ENCODE data around the gene ZNF891. TPM values are rescaled to one million over a fixed set of nuclear protein-coding genes. Genes with fewer than 3 reads are reported as not detected.

ZNF891 gene
- total and polyA plus RNA-seq, 2 of the 13 experiments (the other 11 are each of a cell fraction or from before 2014, with no cell fraction given), result 1.3 to 2.1 TPM

DNA sequence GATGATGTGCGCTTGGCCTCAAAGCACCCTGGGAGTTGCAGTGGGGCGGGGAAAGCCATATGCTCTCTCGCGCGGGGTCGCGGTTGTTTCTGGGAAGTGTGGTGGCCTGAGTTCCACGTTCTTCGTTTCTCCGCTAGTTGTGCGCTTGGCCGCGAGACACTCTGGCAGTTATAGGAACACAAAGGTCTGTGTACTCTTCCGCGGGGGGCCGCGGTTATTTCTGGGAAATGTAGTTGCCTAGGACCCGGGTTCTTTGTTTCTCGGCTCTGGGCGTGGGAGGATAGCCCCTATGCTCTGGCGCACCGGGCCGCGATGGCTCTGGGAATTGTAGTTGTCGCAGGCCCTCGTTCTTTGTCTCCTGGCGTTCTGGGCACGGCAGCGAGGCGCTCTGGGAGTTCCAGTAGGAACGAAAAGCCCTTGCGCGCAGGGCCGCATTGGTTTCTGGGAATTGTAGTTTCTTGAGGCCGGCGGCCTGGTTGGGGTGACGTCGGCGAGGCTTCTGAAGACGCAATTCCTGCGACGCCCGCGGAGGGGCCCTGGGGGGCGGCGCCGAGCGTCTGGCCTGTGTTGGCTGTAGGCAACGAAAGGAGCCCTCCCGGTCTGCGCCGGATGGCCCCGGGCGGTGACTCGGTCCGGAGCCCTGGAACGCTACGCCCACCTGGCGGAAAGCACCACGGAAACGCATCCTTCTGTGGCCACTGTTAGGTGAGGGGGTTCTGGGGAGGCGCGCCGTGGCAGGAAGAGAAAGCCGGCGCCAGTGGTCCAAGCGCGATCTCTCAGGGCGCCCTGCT is 49.5 kb downstream of the ZNF891 start, which contains the start of gene ZNF140 (continued):
- TF ChIP-seq, protein P1, sequence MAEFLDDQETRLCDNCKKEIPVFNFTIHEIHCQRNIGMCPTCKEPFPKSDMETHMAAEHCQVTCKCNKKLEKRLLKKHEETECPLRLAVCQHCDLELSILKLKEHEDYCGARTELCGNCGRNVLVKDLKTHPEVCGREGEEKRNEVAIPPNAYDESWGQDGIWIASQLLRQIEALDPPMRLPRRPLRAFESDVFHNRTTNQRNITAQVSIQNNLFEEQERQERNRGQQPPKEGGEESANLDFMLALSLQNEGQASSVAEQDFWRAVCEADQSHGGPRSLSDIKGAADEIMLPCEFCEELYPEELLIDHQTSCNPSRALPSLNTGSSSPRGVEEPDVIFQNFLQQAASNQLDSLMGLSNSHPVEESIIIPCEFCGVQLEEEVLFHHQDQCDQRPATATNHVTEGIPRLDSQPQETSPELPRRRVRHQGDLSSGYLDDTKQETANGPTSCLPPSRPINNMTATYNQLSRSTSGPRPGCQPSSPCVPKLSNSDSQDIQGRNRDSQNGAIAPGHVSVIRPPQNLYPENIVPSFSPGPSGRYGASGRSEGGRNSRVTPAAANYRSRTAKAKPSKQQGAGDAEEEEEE (CRISPR knock-in tag; IDR thresholded peaks at IDR 0.05; ENCODE audit: borderline replicate concordance), result no peak
- TF ChIP-seq SAP130 (CRISPR knock-in tag; IDR thresholded peaks at IDR 0.05; ENCODE audit: low read depth) (peak; percentile 67), PBX3 (CRISPR knock-in tag; IDR thresholded peaks at IDR 0.05; ENCODE audit: borderline replicate concordance) (no peak), ZNF326 (CRISPR knock-in tag; IDR thresholded peaks at IDR 0.05; ENCODE audit: borderline replicate concordance) (no peak), HBP1 (CRISPR knock-in tag; IDR thresholded peaks at IDR 0.05; ENCODE audit: low read depth) (no peak), ZNF382 (CRISPR knock-in tag; IDR thresholded peaks at IDR 0.05; ENCODE audit: borderline replicate concordance) (no peak), PAF1 (CRISPR knock-in tag; IDR thresholded peaks at IDR 0.05) (no peak), SP5 (CRISPR knock-in tag; IDR thresholded peaks at IDR 0.05; ENCODE audit: borderline replicate concordance, low read depth) (peak; percentile 25; the same call in 1 of the 2 replicates), ERF (CRISPR knock-in tag; IDR thresholded peaks at IDR 0.05) (peak; percentile 67), FOXM1 (CRISPR knock-in tag; IDR thresholded peaks at IDR 0.05) (no peak), GLI4 (CRISPR knock-in tag; IDR thresholded peaks at IDR 0.05; ENCODE audit: borderline replicate concordance) (peak; percentile 44; the same call in 1 of the 2 replicates), SMARCC2 (IDR thresholded peaks at IDR 0.05) (no peak), ZNF121 (CRISPR knock-in tag; IDR thresholded peaks at IDR 0.05) (no peak), ZNF674 (CRISPR knock-in tag; IDR thresholded peaks at IDR 0.05; ENCODE audit: low read depth) (no peak), ZNF816 (CRISPR knock-in tag; IDR thresholded peaks at IDR 0.05; ENCODE audit: borderline replicate concordance) (no peak), BCL6 (CRISPR knock-in tag; IDR thresholded peaks at IDR 0.05) (peak; percentile 31; the same call in 1 of the 2 replicates)
- TF ChIP-seq, protein P2, sequence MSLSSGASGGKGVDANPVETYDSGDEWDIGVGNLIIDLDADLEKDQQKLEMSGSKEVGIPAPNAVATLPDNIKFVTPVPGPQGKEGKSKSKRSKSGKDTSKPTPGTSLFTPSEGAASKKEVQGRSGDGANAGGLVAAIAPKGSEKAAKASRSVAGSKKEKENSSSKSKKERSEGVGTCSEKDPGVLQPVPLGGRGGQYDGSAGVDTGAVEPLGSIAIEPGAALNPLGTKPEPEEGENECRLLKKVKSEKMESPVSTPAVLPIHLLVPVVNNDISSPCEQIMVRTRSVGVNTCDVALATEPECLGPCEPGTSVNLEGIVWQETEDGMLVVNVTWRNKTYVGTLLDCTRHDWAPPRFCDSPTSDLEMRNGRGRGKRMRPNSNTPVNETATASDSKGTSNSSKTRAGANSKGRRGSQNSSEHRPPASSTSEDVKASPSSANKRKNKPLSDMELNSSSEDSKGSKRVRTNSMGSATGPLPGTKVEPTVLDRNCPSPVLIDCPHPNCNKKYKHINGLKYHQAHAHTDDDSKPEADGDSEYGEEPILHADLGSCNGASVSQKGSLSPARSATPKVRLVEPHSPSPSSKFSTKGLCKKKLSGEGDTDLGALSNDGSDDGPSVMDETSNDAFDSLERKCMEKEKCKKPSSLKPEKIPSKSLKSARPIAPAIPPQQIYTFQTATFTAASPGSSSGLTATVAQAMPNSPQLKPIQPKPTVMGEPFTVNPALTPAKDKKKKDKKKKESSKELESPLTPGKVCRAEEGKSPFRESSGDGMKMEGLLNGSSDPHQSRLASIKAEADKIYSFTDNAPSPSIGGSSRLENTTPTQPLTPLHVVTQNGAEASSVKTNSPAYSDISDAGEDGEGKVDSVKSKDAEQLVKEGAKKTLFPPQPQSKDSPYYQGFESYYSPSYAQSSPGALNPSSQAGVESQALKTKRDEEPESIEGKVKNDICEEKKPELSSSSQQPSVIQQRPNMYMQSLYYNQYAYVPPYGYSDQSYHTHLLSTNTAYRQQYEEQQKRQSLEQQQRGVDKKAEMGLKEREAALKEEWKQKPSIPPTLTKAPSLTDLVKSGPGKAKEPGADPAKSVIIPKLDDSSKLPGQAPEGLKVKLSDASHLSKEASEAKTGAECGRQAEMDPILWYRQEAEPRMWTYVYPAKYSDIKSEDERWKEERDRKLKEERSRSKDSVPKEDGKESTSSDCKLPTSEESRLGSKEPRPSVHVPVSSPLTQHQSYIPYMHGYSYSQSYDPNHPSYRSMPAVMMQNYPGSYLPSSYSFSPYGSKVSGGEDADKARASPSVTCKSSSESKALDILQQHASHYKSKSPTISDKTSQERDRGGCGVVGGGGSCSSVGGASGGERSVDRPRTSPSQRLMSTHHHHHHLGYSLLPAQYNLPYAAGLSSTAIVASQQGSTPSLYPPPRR (CRISPR knock-in tag; IDR thresholded peaks at IDR 0.05; ENCODE audit: borderline replicate concordance), result no peak
- TF ChIP-seq, protein P3, sequence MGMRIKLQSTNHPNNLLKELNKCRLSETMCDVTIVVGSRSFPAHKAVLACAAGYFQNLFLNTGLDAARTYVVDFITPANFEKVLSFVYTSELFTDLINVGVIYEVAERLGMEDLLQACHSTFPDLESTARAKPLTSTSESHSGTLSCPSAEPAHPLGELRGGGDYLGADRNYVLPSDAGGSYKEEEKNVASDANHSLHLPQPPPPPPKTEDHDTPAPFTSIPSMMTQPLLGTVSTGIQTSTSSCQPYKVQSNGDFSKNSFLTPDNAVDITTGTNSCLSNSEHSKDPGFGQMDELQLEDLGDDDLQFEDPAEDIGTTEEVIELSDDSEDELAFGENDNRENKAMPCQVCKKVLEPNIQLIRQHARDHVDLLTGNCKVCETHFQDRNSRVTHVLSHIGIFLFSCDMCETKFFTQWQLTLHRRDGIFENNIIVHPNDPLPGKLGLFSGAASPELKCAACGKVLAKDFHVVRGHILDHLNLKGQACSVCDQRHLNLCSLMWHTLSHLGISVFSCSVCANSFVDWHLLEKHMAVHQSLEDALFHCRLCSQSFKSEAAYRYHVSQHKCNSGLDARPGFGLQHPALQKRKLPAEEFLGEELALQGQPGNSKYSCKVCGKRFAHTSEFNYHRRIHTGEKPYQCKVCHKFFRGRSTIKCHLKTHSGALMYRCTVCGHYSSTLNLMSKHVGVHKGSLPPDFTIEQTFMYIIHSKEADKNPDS (CRISPR knock-in tag; IDR thresholded peaks at IDR 0.05), result 0 out of 2 replicates have a peak, but pooled peaks have one; percentile 58

Measured in HepG2 (cell line).